Mammary epithelial cell (primary cell): ENCODE measurements around the gene ANKS1B.

Source experiments
- CTCF ChIP-seq, 2 donors: IDR thresholded peaks in 1 of 2; conservative IDR thresholded peaks in 1 of 2; 2 replicates each; pipeline ENCODE4 v1.5.1; 2011 to 2012; ENCODE audit warnings: inconsistent platforms in 2 of 2, low read length in 2 of 2, mild to moderate bottlenecking in 2 of 2, control low read depth in 1 of 2, low read depth in 1 of 2; ENCODE audit not compliant: insufficient read depth in 1 of 2; ENCODE audit errors: extremely low read depth in 1 of 2
- EZH2 ChIP-seq: IDR thresholded peaks from 2 replicates; pipeline ENCODE4 v1.6.1; 2012; ENCODE audit warnings: low read length, inconsistent platforms, borderline replicate concordance

- no peak for TF ChIP-seq CTCF (conservative IDR thresholded peaks at IDR 0.05 in 1 of 2, IDR thresholded peaks at IDR 0.05 in 1 of 2; ENCODE audit: extremely low read depth in 1 of 2, insufficient read depth in 1 of 2, low read depth in 1 of 2, low read length in 2 of 2)
- no peak for TF ChIP-seq EZH2
Observed at GRCh38 chr12:98852181-98852580, 1132.6 kb downstream of the ANKS1B start.
